ENCODE measurements around the gene CAMTA1. TPM values are rescaled to one million over a fixed set of nuclear protein-coding genes. Genes with fewer than 3 reads are reported as not detected.

CAMTA1 gene
- total RNA-seq, 6 donors from 2014 or later, result 38.8 to 74.0 (median 46.1) TPM

DNA sequence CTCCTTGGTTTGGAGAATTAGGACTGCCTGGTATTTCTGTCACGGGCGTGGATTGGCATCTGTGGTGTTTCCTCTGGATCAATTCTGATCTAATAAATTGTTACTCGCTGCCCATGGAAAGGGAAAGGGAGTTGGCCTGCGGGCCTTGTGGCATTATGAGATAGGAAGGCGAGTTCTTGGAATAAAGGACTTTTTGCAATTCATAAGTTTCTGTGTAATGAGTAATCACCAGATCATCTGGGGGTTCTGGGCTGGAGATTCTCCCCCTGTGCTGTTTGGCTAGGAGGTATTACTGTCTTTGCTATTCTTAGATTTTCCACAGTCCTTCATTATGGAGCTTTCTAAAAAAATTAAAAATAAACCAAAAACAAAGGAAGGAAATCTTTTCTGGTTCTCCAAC is 315.9 kb downstream of the CAMTA1 start:
- no peaks in the 10 kb centered on the region for H3K4me1 ChIP-seq
- H3K4me3 ChIP-seq, result no peak overlapping the region
- no peaks in the 10 kb centered on the region for H3K9me3 ChIP-seq
- no peak for DNase-seq
- WGBS, 2 donors, result 84 to 89% methylated on average over 5 of the region's 5 CpGs
- no peaks in the 10 kb centered on the region for H3K36me3 ChIP-seq
- TF ChIP-seq POLR2A (IDR thresholded peaks at IDR 0.05) (no peak), EP300 (IDR thresholded peaks at IDR 0.05) (no peak), POLR2AphosphoS5 (IDR thresholded peaks at IDR 0.05) (no peak), CTCF (IDR thresholded peaks at IDR 0.05) (no peak)
- no peak for ATAC-seq (ENCODE audit: low FRiP score in 2 of 2)
- H3K27me3 ChIP-seq, result no peaks in the 10 kb centered on the region
- H3K27ac ChIP-seq, result no peak overlapping the region

DNA sequence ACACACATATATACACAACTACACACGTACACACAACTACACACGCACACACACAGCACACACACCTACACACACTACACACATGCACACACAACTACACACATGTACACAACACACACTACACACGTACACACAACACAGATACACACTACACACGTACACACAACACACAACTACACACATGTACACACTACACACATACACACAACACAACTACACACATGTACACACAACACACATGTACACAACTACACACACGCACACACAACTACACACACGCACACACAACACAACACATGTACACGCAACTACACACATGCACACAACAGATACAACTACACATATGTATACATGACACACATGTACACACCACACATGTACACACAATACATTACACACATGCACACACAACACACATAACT is 318.1 kb downstream of the CAMTA1 start:
- Histone ChIP-seq H3K4me1 (no peaks in the 10 kb centered on the region), H3K9me3 (no peaks in the 10 kb centered on the region), H3K27ac (no peak overlapping the region), H3K4me3 (no peak overlapping the region), H3K27me3 (no peaks in the 10 kb centered on the region), H3K36me3 (no peaks in the 10 kb centered on the region)
- DNase-seq (no peak), ATAC-seq (ENCODE audit: low FRiP score in 2 of 2) (no peak)
- TF ChIP-seq CTCF (IDR thresholded peaks at IDR 0.05) (no peak), POLR2AphosphoS5 (IDR thresholded peaks at IDR 0.05) (no peak), POLR2A (IDR thresholded peaks at IDR 0.05) (no peak), EP300 (IDR thresholded peaks at IDR 0.05) (no peak)
- WGBS, 2 donors, result 83% methylated on average over 7 of the region's 7 CpGs

- TF ChIP-seq CTCF (IDR thresholded peaks at IDR 0.05) (no peak), EP300 (IDR thresholded peaks at IDR 0.05) (no peak)
- DNase-seq, result no peak
- Histone ChIP-seq H3K36me3 (no peaks in the 10 kb centered on the region), H3K9me3 (no peaks in the 10 kb centered on the region), H3K27ac (no peak overlapping the region), H3K4me3 (no peak overlapping the region), H3K27me3 (no peaks in the 10 kb centered on the region), H3K4me1 (no peaks in the 10 kb centered on the region)
- ATAC-seq (ENCODE audit: low FRiP score in 2 of 2), result no peak
- 69 to 79% methylated on average over 6 of the region's 6 CpGs for WGBS, 2 donors
Measured at GRCh38 chr1:7103874-7104273, 318.6 kb downstream of the CAMTA1 start.

- H3K27me3 ChIP-seq, result no peaks in the 10 kb centered on the region
- no peak overlapping the region for H3K27ac ChIP-seq
- WGBS, 2 donors, result 41 to 42% methylated on average over 2 of the region's 2 CpGs
- TF ChIP-seq CTCF (IDR thresholded peaks at IDR 0.05) (no peak), EP300 (IDR thresholded peaks at IDR 0.05) (no peak), POLR2A (IDR thresholded peaks at IDR 0.05) (no peak), POLR2AphosphoS5 (IDR thresholded peaks at IDR 0.05) (no peak)
- no peak for ATAC-seq (ENCODE audit: low FRiP score in 2 of 2)
- H3K4me1 ChIP-seq, result no peaks in the 10 kb centered on the region
- H3K36me3 ChIP-seq, result no peaks in the 10 kb centered on the region
- no peaks in the 10 kb centered on the region for H3K9me3 ChIP-seq
- DNase-seq, result no peak
- no peak overlapping the region for H3K4me3 ChIP-seq
Measured at GRCh38 chr1:7104339-7104738, 319.1 kb downstream of the CAMTA1 start.

DNA sequence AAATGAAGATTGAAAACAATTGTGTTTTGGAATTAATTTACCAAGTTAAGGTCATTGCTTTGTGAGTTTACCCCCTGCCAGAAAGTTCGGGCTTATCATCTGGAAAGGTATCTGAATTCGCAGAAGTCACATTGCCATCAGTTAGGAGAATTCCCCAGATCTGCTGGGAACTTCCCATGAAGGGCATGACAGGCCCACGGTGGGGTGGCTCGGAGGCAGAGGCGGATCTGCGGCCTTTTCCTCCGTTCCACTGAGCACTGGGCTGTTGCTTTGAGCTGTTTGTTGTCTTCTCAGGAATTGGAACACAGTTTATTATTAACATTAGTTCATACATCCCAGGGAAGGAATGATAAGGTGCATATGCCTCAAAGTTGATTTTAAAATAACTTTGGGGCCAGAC is 320.0 kb downstream of the CAMTA1 start:
- DNase-seq (no peak), ATAC-seq (ENCODE audit: low FRiP score in 2 of 2) (no peak)
- WGBS, 2 donors, result 71 to 86% methylated on average over 7 of the region's 7 CpGs
- TF ChIP-seq EP300 (IDR thresholded peaks at IDR 0.05), result no peak
- no peak for TF ChIP-seq CTCF (IDR thresholded peaks at IDR 0.05)
- no peak for TF ChIP-seq POLR2AphosphoS5 (IDR thresholded peaks at IDR 0.05)
- TF ChIP-seq POLR2A (IDR thresholded peaks at IDR 0.05), result no peak
- no peaks in the 10 kb centered on the region for H3K36me3 ChIP-seq
- no peak overlapping the region for H3K27ac ChIP-seq
- H3K4me1 ChIP-seq, result no peaks in the 10 kb centered on the region
- H3K27me3 ChIP-seq, result no peaks in the 10 kb centered on the region
- H3K4me3 ChIP-seq, result no peak overlapping the region
- no peaks in the 10 kb centered on the region for H3K9me3 ChIP-seq

Data from upper lobe of left lung (tissue), 6 donors.